GM12878 (cell line): ENCODE data around the gene HSPBP1. TPM values are rescaled to one million over a fixed set of nuclear protein-coding genes. Genes with fewer than 3 reads are reported as not detected.

Experiments
- ATAC-seq: fragments of 200-7000 bp; cut with Tn5 transposase; 3 replicates; pipeline ENCODE4 v1.9.1; 2020; ENCODE audit warnings: mild to moderate bottlenecking, moderate library complexity
- BruUV-seq: library from RNA; stranded (reverse); fragments of 400-500 nt; replicated peaks from 2 replicates; lab custom pipeline; 2021; lab: Mats Ljungman, UMichigan
- CTCF ChIA-PET: fragments of 300-600 bp; sonication (Branson Sonifier 250); formaldehyde crosslinking; extraction: SDS; loops from one replicate; lab custom pipeline; 2021; ENCODE audit warnings: inconsistent platforms; lab: Yijun Ruan, JAX
- POLR2A ChIA-PET: fragments of 350-600 bp; formaldehyde crosslinking; extraction: SDS; loops from one replicate; lab custom pipeline; 2021; ENCODE audit warnings: inconsistent platforms; lab: Charles Lee
- RAD21 ChIA-PET: fragments of 300-600 bp; sonication (Branson Sonifier 250); formaldehyde crosslinking; loops from one replicate; lab custom pipeline; 2023; ENCODE audit warnings: antibody characterized with exemption; ENCODE audit not compliant: unreplicated experiment; lab: Charles Lee
- SMC1A ChIA-PET: fragments of 300-600 bp; sonication (Branson Sonifier 250); formaldehyde crosslinking; loops from one replicate; lab custom pipeline; 2023; ENCODE audit not compliant: unreplicated experiment, uncharacterized antibody; lab: Charles Lee
- DNase-seq: peaks from one replicate; pipeline ENCODE4 v3.0.0-alpha.2; 2011; ENCODE audit warnings: low read depth, low spot score
- FAIRE-seq: peaks from 3 replicates; lab custom pipeline; 2011; peaks lifted over from hg19 to GRCh38; lab: Jason Lieb, UNC
- H2AFZ ChIP-seq: 2 replicates; pipeline ENCODE4 v1.6.0; 2011; ENCODE audit warnings: low read depth, low read length, control low read depth; ENCODE audit not compliant: control insufficient read depth
- H3K27ac ChIP-seq: 2 replicates; pipeline ENCODE4 v1.5.1; 2011; ENCODE audit warnings: control low read depth; ENCODE audit not compliant: control insufficient read depth, insufficient read depth
- H3K27me3 ChIP-seq, 2 experiments: replicated peaks in 1 of 2; 2 replicates each; pipeline versions ENCODE4 v1.6.0 to v1.6.1; 2011; ENCODE audit warnings: low read length in 1 of 2; ENCODE audit not compliant: control insufficient read depth in 2 of 2, insufficient read depth in 2 of 2
- H3K36me3 ChIP-seq, 2 experiments: 2 replicates each; pipeline ENCODE4 v1.5.1; 2011; ENCODE audit warnings: low read length in 1 of 2; ENCODE audit not compliant: control insufficient read depth in 2 of 2, insufficient read depth in 2 of 2
- H3K4me1 ChIP-seq: 2 replicates; pipeline ENCODE4 v1.6.1; 2011; ENCODE audit warnings: mild to moderate bottlenecking, low read length, moderate library complexity, mixed read lengths; ENCODE audit not compliant: control insufficient read depth, insufficient read depth
- H3K4me2 ChIP-seq: 2 replicates; pipeline ENCODE4 v1.6.0; 2011; ENCODE audit warnings: control low read depth; ENCODE audit not compliant: control insufficient read depth, insufficient read depth
- H3K4me3 ChIP-seq: fragments of 200-600 bp; sonication (generic); 2 replicates; pipeline ENCODE4 v1.5.1; 2016
- H3K79me2 ChIP-seq: 2 replicates; pipeline ENCODE4 v1.6.0; 2011; ENCODE audit warnings: low read length; ENCODE audit not compliant: control insufficient read depth, insufficient read depth
- H3K9ac ChIP-seq: 2 replicates; pipeline ENCODE4 v1.8.0; 2011; ENCODE audit warnings: low read length, control low read depth, mixed read lengths; ENCODE audit not compliant: control insufficient read depth, insufficient read depth
- H3K9me3 ChIP-seq: replicated peaks from 3 replicates; pipeline ENCODE4 v1.5.1; 2011; ENCODE audit warnings: mild to moderate bottlenecking, low read length; ENCODE audit not compliant: control insufficient read depth, insufficient read depth
- H4K20me1 ChIP-seq: 2 replicates; pipeline ENCODE4 v1.6.0; 2011; ENCODE audit not compliant: control insufficient read depth, insufficient read depth
- CREB1 ChIP-seq: IDR thresholded peaks from 2 replicates; pipeline ENCODE4 v1.6.1; 2012; ENCODE audit warnings: low read depth, mild to moderate bottlenecking, inconsistent platforms
- EGR1 ChIP-seq, 2 experiments: IDR thresholded peaks; 1 replicate in 1 of 2; 2 replicates in 1 of 2; pipeline ENCODE4 v1.6.1; 2011 to 2012; ENCODE audit warnings: low read depth in 2 of 2, low read length in 2 of 2, borderline replicate concordance in 1 of 2, mild to moderate bottlenecking in 1 of 2, moderate library complexity in 1 of 2
- SPI1 ChIP-seq: IDR thresholded peaks from 2 replicates; pipeline ENCODE4 v1.6.1; 2011; ENCODE audit warnings: low read depth, mild to moderate bottlenecking, low read length, moderate library complexity, borderline replicate concordance; ENCODE audit not compliant: insufficient read depth
- TAF1 ChIP-seq: IDR thresholded peaks from 2 replicates; pipeline ENCODE4 v1.6.1; 2011; ENCODE audit warnings: mild to moderate bottlenecking, low read depth, low read length, borderline replicate concordance
- WGBS: methylation state at CpG from one replicate; pipeline ENCODE4 v1.1.6; 2016; ENCODE audit warnings: low lambda C conversion rate; ENCODE audit not compliant: insufficient replicate concordance, insufficient coverage; ENCODE audit errors: missing lambda C conversion rate; 5-methylcytosine and 5-hydroxymethylcytosine counted together
- in situ Hi-C: fragments of 300-500 bp; cut with MboI; formaldehyde crosslinking; loops from 9 replicates; pipeline ENCODE4 v1.14.3; 2018; ENCODE audit warnings: mixed read lengths
- intact Hi-C: fragments of 100-400 bp; cut with micrococcal nuclease; formaldehyde crosslinking; loops from one replicate; pipeline ENCODE4 v1.14.2; 2022; ENCODE audit not compliant: unreplicated experiment
- polyA plus RNA-seq, 11 experiments: library from polyadenylated mRNA; depleted of rRNA in 4 of 11; unstranded in 6 of 11; stranded (reverse) in 5 of 11; fragments of >200 nt; fragmentation: Nextera tagmentation in 4 of 11; fragmentation: Illumina TruSeq in 1 of 11; extraction: Ambion mirVana in 4 of 11; extraction: Trizol in 1 of 11; gene quantifications; 1 replicate in 1 of 11; 2 replicates in 10 of 11; pipeline versions ENCODE4 v1.2.1 to v1.2.3, GENCODE V29; 2011 to 2016; ENCODE audit warnings: inconsistent platforms in 2 of 11, missing spikeins in 2 of 11, low read depth in 1 of 11
- total RNA-seq, 4 experiments: library from RNA; depleted of rRNA in 3 of 4; stranded (reverse); fragments of >200 nt in 3 of 4; fragmentation: Illumina TruSeq in 1 of 4; extraction: Trizol in 1 of 4; gene quantifications; 2 replicates each; pipeline versions ENCODE4 v1.2.1 to v1.2.3, GENCODE V29; 2013 to 2021

Gene HSPBP1
- total and polyA plus RNA-seq, 10 of the 15 experiments (the other 5 are each of a cell fraction or from before 2014, with no cell fraction given): 0.18 to 83.3 (median 23.0) TPM

DNA sequence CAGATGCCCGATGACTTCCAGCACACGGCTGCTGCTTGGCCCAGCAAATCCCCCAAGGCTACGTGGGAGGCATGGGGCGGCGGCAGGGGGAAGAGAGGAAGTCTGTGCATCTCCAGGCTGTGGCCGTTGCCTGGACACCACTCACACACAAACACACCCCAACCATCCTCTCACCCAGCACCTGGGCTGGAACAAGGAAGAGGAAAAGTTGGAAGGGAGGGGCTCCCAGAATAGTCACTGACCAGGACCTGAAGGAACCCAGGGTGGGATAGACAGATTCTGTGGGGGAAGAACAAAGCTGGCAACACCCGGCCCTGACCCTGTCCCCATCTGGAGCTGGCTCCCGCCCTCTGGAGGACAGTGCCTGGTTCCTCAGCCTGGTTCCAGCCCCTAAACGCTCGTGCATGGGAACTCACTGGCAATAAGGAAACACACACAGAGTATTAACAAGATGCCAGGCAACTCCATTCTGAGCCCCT, 32.2 kb downstream of the HSPBP1 start:
- ChIA-PET SMC1A (interaction anchor here (1.0 kb wide), 1 partner anchor 12 kb away, joined by 3 read pairs; no protein-coding TSS in a partner anchor), RAD21 (no interaction called here), POLR2A (no interaction called here), CTCF (interaction anchor here (1.0 kb wide), 1 partner anchor 44 kb away, joined by 3 read pairs; no protein-coding TSS in a partner anchor)
- Histone ChIP-seq H3K9ac (no peak overlapping the region), H3K36me3 (peaks cover 21 to 52% of the 10 kb centered on the region in 2 experiments), H2AFZ (no peak overlapping the region), H3K4me3 (no peak overlapping the region), H3K27ac (no peak overlapping the region), H3K79me2 (peaks cover 49% of the 10 kb centered on the region), H4K20me1 (peaks cover 3% of the 10 kb centered on the region; the same call in 1 of the 2 replicates), H3K4me2 (no peak overlapping the region), H3K4me1 (peaks cover 15% of the 10 kb centered on the region), H3K27me3 (no peaks in the 10 kb centered on the region), H3K9me3 (no peaks in the 10 kb centered on the region)
- ATAC-seq (no peak), FAIRE-seq (no peak), DNase-seq (no peak)
- BruUV-seq: no TSS peak
- TF ChIP-seq SPI1 (0 out of 2 replicates have a peak, but pooled peaks have one; percentile 4), CREB1 (no peak), TAF1 (no peak), EGR1 (IDR thresholded peaks at IDR 0.05; ENCODE audit: borderline replicate concordance in 1 of 2, low read depth in 2 of 2, low read length in 2 of 2) (0 out of 3 replicates have a peak, but pooled peaks of 1 of the 2 experiments have one; percentile 10)
- WGBS: 40% methylated on average over 10 of the region's 10 CpGs
- in situ Hi-C loops (no loop called here), intact Hi-C loops (no loop called here)
